Measurements from ENCODE around the gene TFDP1. TPM values are rescaled to one million over a fixed set of nuclear protein-coding genes. Genes with fewer than 3 reads are reported as not detected.

The TFDP1 gene
- total and polyA plus RNA-seq, 8 donors: 10.3 to 24.7 (median 17.9) TPM

- no peaks in the 10 kb centered on the region for H3K27me3 ChIP-seq
- intact Hi-C loops (cut with DNase I): no loop called here
- no peak for TF ChIP-seq CTCF (IDR thresholded peaks at IDR 0.05)
- FAIRE-seq (no peak), DNase-seq (no peak), ATAC-seq (no peak)
- no peak overlapping the region for H3K4me3 ChIP-seq
- H3K36me3 ChIP-seq: peaks cover 0 to 4% (median 0%) of the 10 kb centered on the region in 3 donors
- no peaks in the 10 kb centered on the region for H3K4me1 ChIP-seq
- no peak overlapping the region for H3K27ac ChIP-seq
- WGBS, 2 donors: 72 to 82% methylated on average over 6 of the region's 6 CpGs
- H3K9me3 ChIP-seq: no peaks in the 10 kb centered on the region
Measured at GRCh38 chr13:113558461-113558860, 26.1 kb upstream of the TFDP1 start.

GRCh38 chr13:113559061-113559460 is 25.5 kb upstream of the TFDP1 start:
- no peaks in the 10 kb centered on the region for H3K36me3 ChIP-seq
- DNase-seq (no peak), ATAC-seq (no peak), FAIRE-seq (no peak)
- no peak for TF ChIP-seq CTCF (IDR thresholded peaks at IDR 0.05)
- H3K4me3 ChIP-seq: no peak overlapping the region
- H3K27ac ChIP-seq: no peak overlapping the region
- no peaks in the 10 kb centered on the region for H3K4me1 ChIP-seq
- no peaks in the 10 kb centered on the region for H3K27me3 ChIP-seq
- intact Hi-C loops (cut with DNase I): no loop called here
- WGBS, 2 donors: 73 to 82% methylated on average over 7 of the region's 7 CpGs
- H3K9me3 ChIP-seq: no peaks in the 10 kb centered on the region

- intact Hi-C loops (cut with DNase I): no loop called here
- no peak for TF ChIP-seq CTCF (IDR thresholded peaks at IDR 0.05)
- Histone ChIP-seq H3K27ac (no peak overlapping the region), H3K9me3 (no peaks in the 10 kb centered on the region), H3K36me3 (no peaks in the 10 kb centered on the region), H3K4me3 (no peak overlapping the region), H3K4me1 (no peaks in the 10 kb centered on the region), H3K27me3 (no peaks in the 10 kb centered on the region)
- FAIRE-seq: no peak
- 74 to 81% methylated on average over 46 to 56 of the region's 56 CpGs for WGBS, 2 donors
- ATAC-seq: no peak
- no peak for DNase-seq
Measured at GRCh38 chr13:113559901-113560644, 24.5 kb upstream of the TFDP1 start.

- Histone ChIP-seq H3K4me3 (no peak overlapping the region), H3K9me3 (no peaks in the 10 kb centered on the region), H3K27ac (no peak overlapping the region), H3K27me3 (no peaks in the 10 kb centered on the region), H3K36me3 (no peaks in the 10 kb centered on the region), H3K4me1 (no peaks in the 10 kb centered on the region)
- FAIRE-seq (no peak), DNase-seq (no peak), ATAC-seq (no peak)
- WGBS, 2 donors: 71 to 81% methylated on average over 18 of the region's 18 CpGs
- TF ChIP-seq CTCF (IDR thresholded peaks at IDR 0.05): no peak
- intact Hi-C loops (cut with DNase I): no loop called here
Measured at GRCh38 chr13:113560645-113561416, 23.7 kb upstream of the TFDP1 start.
